ENCODE measurements around the gene RNPEPL1. TPM values are rescaled to one million over a fixed set of nuclear protein-coding genes. Genes with fewer than 3 reads are reported as not detected.

RNPEPL1 gene
- total RNA-seq, 1 experiment from 2014 or later = 101 TPM

DNA sequence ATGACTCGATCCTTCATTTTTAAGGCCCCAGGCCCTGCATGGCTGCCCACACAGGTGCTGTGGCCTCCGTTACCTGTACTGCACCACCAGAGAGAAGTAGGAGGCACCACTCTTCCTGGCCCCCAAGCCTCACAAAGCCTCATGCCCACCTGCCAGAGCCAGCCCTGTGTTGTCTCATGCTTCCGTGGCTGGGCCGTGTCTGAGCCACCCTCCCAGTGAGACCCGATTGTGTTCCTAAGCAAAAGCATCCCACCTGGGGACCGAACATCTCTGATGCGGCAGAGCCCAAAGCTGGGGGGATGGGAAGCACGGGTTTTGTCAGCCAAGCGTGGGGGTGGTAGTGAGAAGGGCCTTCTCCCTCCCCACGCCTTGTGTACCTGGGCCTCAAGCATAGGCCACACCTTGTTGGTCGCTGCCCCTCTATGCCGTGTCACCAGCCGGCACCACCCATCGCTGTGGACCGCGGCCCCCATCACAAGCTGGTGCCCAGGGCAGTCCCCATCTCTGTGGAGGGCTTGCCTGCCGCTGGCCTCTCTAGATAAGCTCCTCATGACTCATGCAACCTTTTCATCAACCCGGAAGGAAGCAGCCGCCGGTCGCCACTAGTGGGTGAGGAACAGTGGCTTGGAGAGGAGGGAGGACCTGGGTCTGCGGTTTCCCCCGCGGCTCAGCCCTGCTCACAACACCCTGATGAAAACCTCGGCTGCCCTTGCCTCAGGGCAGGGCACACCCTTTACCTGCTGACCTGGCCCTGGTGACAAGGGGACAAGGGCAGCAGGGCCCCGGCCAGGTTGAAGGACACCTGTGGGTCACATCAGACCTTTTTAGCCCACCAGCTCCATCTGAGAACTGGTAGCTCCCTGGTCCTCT, 2.7 kb upstream of the RNPEPL1 start:
- CTCF ChIA-PET = interaction anchor here (0.6 to 2.8 kb wide), 10 partner anchors 15 to 1015 kb away, joined by 3 to 34 read pairs (median 6); partner anchors contain the start of gene CAPN10
- Histone ChIP-seq H3K27me3 (ENCODE audit: insufficient read depth, low read depth) (no peaks in the 10 kb centered on the region), H3F3A (ENCODE audit: insufficient read depth, low read depth) (peaks cover 46% of the 10 kb centered on the region), H3K9me2 (ENCODE audit: insufficient read depth) (no peaks in the 10 kb centered on the region), H3K27ac (peak overlapping the region; percentile 100), H3K36me3 (ENCODE audit: low read depth) (peaks cover 13% of the 10 kb centered on the region; the same call in 1 of the 2 replicates), H3K4me2 (peak overlapping the region; percentile 99), H4K20me1 (ENCODE audit: insufficient read depth) (peaks cover 14% of the 10 kb centered on the region), H2AFZ (peak overlapping the region; percentile 69), H3K9me3 (ENCODE audit: insufficient read depth, low read depth) (no peaks in the 10 kb centered on the region), H3K4me3 (peak overlapping the region; percentile 54), H3K4me1 (replicated peaks; ENCODE audit: insufficient read depth) (peaks cover 71% of the 10 kb centered on the region), H3K79me2 (ENCODE audit: low read depth) (peaks cover 53% of the 10 kb centered on the region)
- intact Hi-C loops (cut with micrococcal nuclease; ENCODE audit: unreplicated experiment) = loop anchor here (1.0 to 10.0 kb wide), 8 partner anchors 14 to 501 kb away; partner anchors contain the start of gene GPC1
- POLR2A ChIA-PET (ENCODE audit: unreplicated experiment) = interaction anchor here (0.5 to 2.3 kb wide), 11 partner anchors 13 to 1197 kb away, joined by 3 to 48 read pairs (median 4); partner anchors contain the start of genes ATG4B, CAPN10 and HDAC4
- no peak for TF ChIP-seq EZH2 (IDR thresholded peaks at IDR 0.05; ENCODE audit: low read depth)
- TF ChIP-seq, protein P1, sequence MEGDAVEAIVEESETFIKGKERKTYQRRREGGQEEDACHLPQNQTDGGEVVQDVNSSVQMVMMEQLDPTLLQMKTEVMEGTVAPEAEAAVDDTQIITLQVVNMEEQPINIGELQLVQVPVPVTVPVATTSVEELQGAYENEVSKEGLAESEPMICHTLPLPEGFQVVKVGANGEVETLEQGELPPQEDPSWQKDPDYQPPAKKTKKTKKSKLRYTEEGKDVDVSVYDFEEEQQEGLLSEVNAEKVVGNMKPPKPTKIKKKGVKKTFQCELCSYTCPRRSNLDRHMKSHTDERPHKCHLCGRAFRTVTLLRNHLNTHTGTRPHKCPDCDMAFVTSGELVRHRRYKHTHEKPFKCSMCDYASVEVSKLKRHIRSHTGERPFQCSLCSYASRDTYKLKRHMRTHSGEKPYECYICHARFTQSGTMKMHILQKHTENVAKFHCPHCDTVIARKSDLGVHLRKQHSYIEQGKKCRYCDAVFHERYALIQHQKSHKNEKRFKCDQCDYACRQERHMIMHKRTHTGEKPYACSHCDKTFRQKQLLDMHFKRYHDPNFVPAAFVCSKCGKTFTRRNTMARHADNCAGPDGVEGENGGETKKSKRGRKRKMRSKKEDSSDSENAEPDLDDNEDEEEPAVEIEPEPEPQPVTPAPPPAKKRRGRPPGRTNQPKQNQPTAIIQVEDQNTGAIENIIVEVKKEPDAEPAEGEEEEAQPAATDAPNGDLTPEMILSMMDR (conservative IDR thresholded peaks at IDR 0.05) = no peak
- TSS peak; percentile 22 for BruUV-seq (replicated peaks)
- DNase-seq = peak; percentile 99

DNA sequence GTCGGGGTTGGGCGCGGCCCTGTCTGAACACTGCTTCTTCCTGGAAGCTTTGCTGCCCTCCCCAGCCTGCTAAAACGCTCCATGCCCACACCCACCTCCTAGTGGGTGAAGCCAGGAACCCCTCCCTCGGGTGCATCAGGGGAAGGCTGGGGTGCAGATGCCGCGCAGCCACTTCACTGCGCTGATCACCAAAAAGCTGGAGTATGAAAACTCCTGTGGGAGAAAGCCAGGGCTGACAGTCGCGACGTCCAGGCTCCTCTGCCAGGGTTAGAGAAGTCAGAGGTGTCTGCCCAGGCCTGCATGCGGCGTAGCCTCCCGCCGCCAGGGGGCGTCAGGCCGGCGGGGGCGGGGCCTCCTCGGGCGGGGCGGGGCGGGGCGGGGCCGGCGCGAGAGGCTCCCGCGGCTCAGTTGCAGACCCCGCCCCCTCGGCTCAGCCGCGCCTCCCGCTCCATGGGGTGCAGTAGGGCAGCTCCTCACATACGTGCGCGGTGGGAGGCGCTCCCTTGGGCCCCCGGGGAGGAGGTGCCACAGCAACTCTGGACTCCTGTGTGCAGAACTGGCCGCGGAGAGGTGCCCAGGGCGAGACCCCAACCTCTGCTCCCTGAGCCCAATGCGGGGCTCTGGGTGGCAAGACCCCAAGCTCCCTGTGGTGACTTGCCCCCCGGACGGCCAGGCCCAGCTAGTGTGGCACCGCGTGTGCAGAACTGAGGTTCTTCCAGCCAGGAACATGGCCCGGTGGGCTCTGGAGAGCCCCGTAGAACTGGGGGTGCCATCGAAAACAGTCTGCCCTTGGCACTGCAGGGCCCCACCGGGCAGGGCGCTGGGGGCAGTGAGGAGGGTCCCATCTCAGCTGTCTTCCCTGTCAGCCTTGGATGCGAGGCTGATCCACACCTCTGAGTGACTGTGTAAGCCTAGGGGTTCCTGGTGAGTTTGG, 1.8 kb upstream of the RNPEPL1 start:
- peak overlapping the region; percentile 99 for H3K4me2 ChIP-seq
- H3K4me3 ChIP-seq = peak overlapping the region; percentile 67
- H3K9me2 ChIP-seq (ENCODE audit: insufficient read depth) = no peaks in the 10 kb centered on the region
- BruUV-seq (replicated peaks) = no TSS peak
- H3K4me1 ChIP-seq (replicated peaks; ENCODE audit: insufficient read depth) = peaks cover 71% of the 10 kb centered on the region
- H2AFZ ChIP-seq = peak overlapping the region; percentile 69
- intact Hi-C loops (cut with micrococcal nuclease; ENCODE audit: unreplicated experiment) = loop anchor here (1.0 to 10.0 kb wide), 8 partner anchors 13 to 502 kb away; partner anchors contain the start of gene GPC1
- peaks cover 42% of the 10 kb centered on the region for H3F3A ChIP-seq (ENCODE audit: insufficient read depth, low read depth)
- peaks cover 13% of the 10 kb centered on the region; the same call in 1 of the 2 replicates for H3K36me3 ChIP-seq (ENCODE audit: low read depth)
- peak; percentile 84 to 99 for DNase-seq
- POLR2A ChIA-PET (ENCODE audit: unreplicated experiment) = interaction anchor here (0.5 to 2.3 kb wide), 7 partner anchors 12 to 1196 kb away, joined by 3 to 48 read pairs (median 7); partner anchors contain the start of genes CAPN10 and NDUFA10
- H3K27me3 ChIP-seq (ENCODE audit: insufficient read depth, low read depth) = no peaks in the 10 kb centered on the region
- TF ChIP-seq, protein P1 (conservative IDR thresholded peaks at IDR 0.05) = peak; percentile 90
- no peak for TF ChIP-seq EZH2 (IDR thresholded peaks at IDR 0.05; ENCODE audit: low read depth)
- H4K20me1 ChIP-seq (ENCODE audit: insufficient read depth) = peaks cover 22% of the 10 kb centered on the region
- H3K27ac ChIP-seq = peak overlapping the region; percentile 100
- CTCF ChIA-PET = interaction anchor here (0.6 to 2.8 kb wide), 9 partner anchors 14 to 361 kb away, joined by 3 to 34 read pairs (median 6); partner anchors contain the start of gene CAPN10
- no peaks in the 10 kb centered on the region for H3K9me3 ChIP-seq (ENCODE audit: insufficient read depth, low read depth)
- peaks cover 62% of the 10 kb centered on the region for H3K79me2 ChIP-seq (ENCODE audit: low read depth)
